HCT116 (cell line): ENCODE measurements around the gene TMEM178B.
"Not testable (repeated sequence)": the region's sequence is repeated elsewhere in the genome, so short reads cannot be mapped to it uniquely, and the experiment has no call there.

Experiments
- CBX3 ChIP-seq: IDR thresholded peaks from 2 replicates; pipeline ENCODE4 v1.6.1; 2012; ENCODE audit warnings: low read depth
- POLR2A ChIP-seq: IDR thresholded peaks from 2 replicates; pipeline ENCODE4 v1.7.0; 2011; ENCODE audit warnings: borderline replicate concordance; ENCODE audit not compliant: insufficient read depth, insufficient read length; ENCODE audit errors: extremely low read depth
- POLR2AphosphoS5 ChIP-seq: IDR thresholded peaks from 2 replicates; pipeline ENCODE4 v1.6.1; 2011; ENCODE audit warnings: mild to moderate bottlenecking, low read depth, low read length, moderate library complexity
- SP1 ChIP-seq: IDR thresholded peaks from 2 replicates; pipeline ENCODE4 v1.6.1; 2012; ENCODE audit warnings: low read depth
- TF ChIP-seq, protein P1 (sequence below), 3 experiments: fragments of 200-600 bp in 1 of 3; sonication (generic) in 1 of 3; IDR thresholded peaks in 2 of 3; conservative IDR thresholded peaks in 1 of 3; 2 replicates each; pipeline ENCODE4 v1.5.1; 2012 to 2017; ENCODE audit warnings: low read depth in 2 of 3, low read length in 2 of 3, antibody characterized with exemption in 1 of 3, borderline replicate concordance in 1 of 3, control low read depth in 1 of 3, mild to moderate bottlenecking in 1 of 3, mixed read lengths in 1 of 3, mixed run types in 1 of 3, moderate library complexity in 1 of 3; ENCODE audit not compliant: insufficient read depth in 1 of 3
- TF ChIP-seq, protein P2 (sequence below): IDR thresholded peaks from 2 replicates; pipeline ENCODE4 v1.6.1; 2012

DNA sequence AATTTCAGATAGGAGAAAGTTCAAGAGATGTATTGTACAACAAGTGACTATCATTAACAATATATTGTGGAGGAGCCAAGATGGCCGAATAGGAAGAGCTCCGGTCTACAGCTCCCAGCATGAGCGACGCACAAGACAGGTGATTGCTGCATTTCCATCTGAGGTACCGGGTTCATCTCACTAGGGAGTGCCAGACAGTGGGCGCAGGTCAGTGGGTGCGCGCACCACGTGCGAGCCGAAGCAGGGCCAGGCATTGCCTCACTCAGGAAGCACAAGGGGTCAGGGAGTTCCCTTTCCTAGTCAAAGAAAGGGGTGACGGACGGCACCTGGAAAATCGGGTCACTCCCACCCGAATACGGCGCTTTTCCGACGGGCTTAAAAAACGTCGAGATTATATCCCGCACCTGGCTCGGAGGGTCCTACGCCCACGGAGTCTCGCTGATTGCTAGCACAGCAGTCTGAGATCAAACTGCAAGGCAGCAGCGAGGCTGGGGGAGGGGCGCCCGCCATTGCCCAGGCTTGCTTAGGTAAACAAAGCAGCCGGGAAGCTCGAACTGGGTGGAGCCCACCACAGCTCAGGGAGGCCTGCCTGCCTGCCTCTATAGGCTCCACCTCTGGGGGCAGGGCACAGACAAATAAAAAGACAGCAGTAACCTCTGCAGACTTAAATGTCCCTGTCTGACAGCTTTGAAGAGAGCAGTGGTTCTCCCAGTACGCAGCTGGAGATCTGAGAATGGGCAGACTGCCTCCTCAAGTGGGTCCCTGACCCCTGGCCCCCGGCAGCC lies 41.1 kb upstream of the TMEM178B start:
- TF ChIP-seq, protein P1, sequence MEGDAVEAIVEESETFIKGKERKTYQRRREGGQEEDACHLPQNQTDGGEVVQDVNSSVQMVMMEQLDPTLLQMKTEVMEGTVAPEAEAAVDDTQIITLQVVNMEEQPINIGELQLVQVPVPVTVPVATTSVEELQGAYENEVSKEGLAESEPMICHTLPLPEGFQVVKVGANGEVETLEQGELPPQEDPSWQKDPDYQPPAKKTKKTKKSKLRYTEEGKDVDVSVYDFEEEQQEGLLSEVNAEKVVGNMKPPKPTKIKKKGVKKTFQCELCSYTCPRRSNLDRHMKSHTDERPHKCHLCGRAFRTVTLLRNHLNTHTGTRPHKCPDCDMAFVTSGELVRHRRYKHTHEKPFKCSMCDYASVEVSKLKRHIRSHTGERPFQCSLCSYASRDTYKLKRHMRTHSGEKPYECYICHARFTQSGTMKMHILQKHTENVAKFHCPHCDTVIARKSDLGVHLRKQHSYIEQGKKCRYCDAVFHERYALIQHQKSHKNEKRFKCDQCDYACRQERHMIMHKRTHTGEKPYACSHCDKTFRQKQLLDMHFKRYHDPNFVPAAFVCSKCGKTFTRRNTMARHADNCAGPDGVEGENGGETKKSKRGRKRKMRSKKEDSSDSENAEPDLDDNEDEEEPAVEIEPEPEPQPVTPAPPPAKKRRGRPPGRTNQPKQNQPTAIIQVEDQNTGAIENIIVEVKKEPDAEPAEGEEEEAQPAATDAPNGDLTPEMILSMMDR (IDR thresholded peaks at IDR 0.05 in 2 of 3, conservative IDR thresholded peaks at IDR 0.05 in 1 of 3; ENCODE audit: borderline replicate concordance in 1 of 3, insufficient read depth in 1 of 3, low read depth in 2 of 3, low read length in 2 of 3): not testable (repeated sequence)
- not testable (repeated sequence) for TF ChIP-seq POLR2AphosphoS5, POLR2A, SP1, CBX3
- TF ChIP-seq, protein P2, sequence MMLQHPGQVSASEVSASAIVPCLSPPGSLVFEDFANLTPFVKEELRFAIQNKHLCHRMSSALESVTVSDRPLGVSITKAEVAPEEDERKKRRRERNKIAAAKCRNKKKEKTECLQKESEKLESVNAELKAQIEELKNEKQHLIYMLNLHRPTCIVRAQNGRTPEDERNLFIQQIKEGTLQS: not testable (repeated sequence)
